Endothelial cell of hepatic sinusoid (primary cell): ENCODE results near the gene ZNF330.

ENCODE experiments used
- in situ Hi-C: cut with HindIII; loops from 2 replicates; pipeline ENCODE4 v1.10.0; 2017; ENCODE audit warnings: low sequenced_read_pairs

ZNF330 gene

GRCh38 chr4:141229408-141230101 lies 8.9 kb downstream of the ZNF330 start:
- in situ Hi-C loops = no loop called here

- in situ Hi-C loops = no loop called here
Observed at GRCh38 chr4:141233673-141234072, 13.0 kb downstream of the ZNF330 start.

GRCh38 chr4:141238186-141238585 lies 17.5 kb downstream of the ZNF330 start:
- in situ Hi-C loops = loop anchor here (5.0 kb wide), 1 partner anchor 64 kb away; no protein-coding TSS in a partner anchor

GRCh38 chr4:141240259-141240658 lies 19.6 kb downstream of the ZNF330 start:
- in situ Hi-C loops = no loop called here

GRCh38 chr4:141240671-141241070 lies 20.0 kb downstream of the ZNF330 start:
- in situ Hi-C loops = no loop called here

- in situ Hi-C loops = no loop called here
Observed at GRCh38 chr4:141241986-141242385, 21.3 kb downstream of the ZNF330 start.

- in situ Hi-C loops = no loop called here
Observed at GRCh38 chr4:141244419-141244818, 23.7 kb downstream of the ZNF330 start.

- in situ Hi-C loops = no loop called here
Observed at GRCh38 chr4:141246243-141246642, 25.5 kb downstream of the ZNF330 start.

GRCh38 chr4:141246683-141247429 lies 26.2 kb downstream of the ZNF330 start:
- in situ Hi-C loops = no loop called here

- in situ Hi-C loops = no loop called here
Observed at GRCh38 chr4:141247430-141247780, 26.7 kb downstream of the ZNF330 start.

GRCh38 chr4:141248029-141248428 lies 27.3 kb downstream of the ZNF330 start:
- in situ Hi-C loops = no loop called here

GRCh38 chr4:141248486-141248885 lies 27.8 kb downstream of the ZNF330 start:
- in situ Hi-C loops = no loop called here

- in situ Hi-C loops = no loop called here
Observed at GRCh38 chr4:141254326-141254725, 33.6 kb downstream of the ZNF330 start.

- in situ Hi-C loops = no loop called here
Observed at GRCh38 chr4:141255016-141255415, 34.3 kb downstream of the ZNF330 start.

- in situ Hi-C loops = no loop called here
Observed at GRCh38 chr4:141258558-141258957, 37.9 kb downstream of the ZNF330 start.

GRCh38 chr4:141275834-141276233 lies 55.1 kb downstream of the ZNF330 start:
- in situ Hi-C loops = no loop called here

- in situ Hi-C loops = no loop called here
Observed at GRCh38 chr4:141283152-141283551, 62.5 kb downstream of the ZNF330 start.

- in situ Hi-C loops = no loop called here
Observed at GRCh38 chr4:141283563-141283962, 62.9 kb downstream of the ZNF330 start.
